NCI-H2196 treated with DMSO at 0.1 percent for 48 hours (cell line): ENCODE measurements around the gene MMP1.

Experiments used
- DNase-seq: peaks from one replicate; lab custom pipeline; 2025; ENCODE audit not compliant: unreplicated experiment; lab: John Stamatoyannopoulos, UW

The MMP1 gene

DNA sequence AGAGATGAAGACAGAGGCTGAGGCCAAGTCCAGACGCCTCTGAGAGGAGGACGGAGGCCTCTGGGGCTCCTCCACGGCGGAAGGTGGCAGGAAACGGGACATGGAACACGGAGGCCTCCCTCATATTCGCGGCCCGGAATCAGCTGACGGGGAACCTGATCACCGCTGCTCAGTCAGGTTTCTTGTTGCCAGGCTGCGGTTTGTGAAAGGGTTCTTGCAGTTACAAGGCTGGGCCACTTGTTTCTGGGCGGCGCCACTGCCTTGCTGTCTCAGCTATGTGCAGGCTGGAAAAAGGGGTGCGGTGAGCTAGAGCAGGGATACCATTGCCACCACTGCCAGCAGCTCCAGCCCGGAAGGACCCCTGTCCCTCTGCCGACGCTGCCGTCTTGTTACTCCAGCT, 10.0 kb upstream of the MMP1 start:
- DNase-seq: no peak

DNA sequence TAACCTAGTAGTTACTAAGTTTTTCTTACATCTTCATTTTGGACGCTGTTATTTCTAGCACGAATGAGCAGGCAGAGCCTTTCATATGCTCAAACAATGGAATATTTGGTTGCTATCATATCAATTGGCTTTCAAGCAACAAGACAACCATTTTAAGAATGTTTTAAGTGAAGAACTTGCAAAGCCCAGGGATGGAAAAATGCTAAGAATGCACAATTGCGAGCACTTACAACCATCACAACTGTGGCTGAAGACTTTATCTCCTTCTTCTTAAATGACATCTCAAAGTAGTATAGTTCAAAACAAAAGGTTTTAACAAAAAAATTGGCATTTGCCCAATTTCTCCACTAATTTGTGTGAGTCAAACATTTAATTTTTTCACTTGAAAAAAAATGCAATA, 8.3 kb upstream of the MMP1 start:
- no peak for DNase-seq

DNA sequence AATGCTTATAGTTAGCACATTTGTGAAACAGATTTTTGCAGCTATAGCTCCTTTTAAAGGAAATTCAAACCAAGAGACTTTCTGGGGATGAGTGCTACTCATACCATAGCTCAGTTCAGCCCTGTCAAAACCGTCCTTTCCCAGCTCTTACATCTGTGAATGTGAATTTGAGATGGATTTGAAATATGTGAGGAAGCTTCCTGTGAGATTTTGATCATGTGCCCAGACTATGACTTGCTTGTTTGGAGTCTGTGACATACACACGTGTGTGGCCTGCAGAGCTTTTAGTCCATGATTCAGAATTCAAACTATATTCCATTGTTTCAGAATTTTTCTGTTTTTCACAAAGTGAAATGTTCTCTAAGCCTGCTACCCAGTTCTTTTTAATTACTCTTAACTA, 4.4 kb upstream of the MMP1 start:
- DNase-seq: no peak

DNA sequence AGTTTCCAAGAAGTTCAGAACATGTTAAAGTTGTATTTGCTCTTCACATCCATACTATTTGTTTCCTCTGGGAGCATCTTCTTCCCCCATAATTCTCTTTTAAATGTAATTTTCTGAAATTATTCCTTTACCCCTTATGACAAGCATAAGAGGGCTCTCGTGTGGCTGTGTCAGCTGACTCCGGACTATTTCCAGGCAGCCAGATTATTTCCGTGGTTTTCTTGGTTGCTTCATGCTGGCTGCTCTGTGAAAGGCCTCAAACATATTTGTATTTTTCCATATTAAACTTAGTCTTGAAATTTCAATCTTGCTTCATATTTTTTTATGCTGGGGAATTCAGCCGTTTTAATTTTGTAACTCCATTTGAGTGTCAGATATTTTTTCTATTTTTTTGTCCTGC, 2.8 kb upstream of the MMP1 start:
- DNase-seq: no peak

DNA sequence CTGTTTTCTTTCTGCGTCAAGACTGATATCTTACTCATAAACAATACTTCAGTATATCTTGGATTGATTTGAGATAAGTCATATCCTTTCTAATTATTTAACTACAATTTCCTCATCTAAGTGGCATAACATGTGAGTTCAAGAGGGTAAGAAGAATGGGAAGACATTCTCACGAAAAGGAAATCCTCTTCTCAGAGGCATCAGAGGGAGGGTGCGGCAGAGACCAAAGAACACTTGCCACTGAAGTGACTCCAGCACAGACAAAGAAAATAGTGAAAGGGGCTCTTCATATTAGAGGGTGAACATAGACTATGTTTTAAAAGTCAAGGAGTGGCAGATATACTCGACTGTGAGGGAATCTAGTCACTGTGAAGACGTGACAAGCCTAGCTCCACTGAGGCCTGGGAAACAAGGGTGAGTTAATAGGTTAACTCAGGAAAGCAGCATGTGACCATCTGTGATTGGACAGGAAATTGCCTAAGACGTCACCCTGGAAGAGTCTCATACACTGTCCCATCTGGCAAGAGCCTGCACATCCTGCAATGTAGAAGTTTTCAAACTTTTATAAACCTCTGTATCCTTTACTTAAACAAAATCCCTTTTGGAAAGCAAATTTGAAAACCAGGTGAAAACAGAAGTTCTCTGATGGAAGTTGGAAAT, 1.9 kb upstream of the MMP1 start:
- no peak for DNase-seq

DNA sequence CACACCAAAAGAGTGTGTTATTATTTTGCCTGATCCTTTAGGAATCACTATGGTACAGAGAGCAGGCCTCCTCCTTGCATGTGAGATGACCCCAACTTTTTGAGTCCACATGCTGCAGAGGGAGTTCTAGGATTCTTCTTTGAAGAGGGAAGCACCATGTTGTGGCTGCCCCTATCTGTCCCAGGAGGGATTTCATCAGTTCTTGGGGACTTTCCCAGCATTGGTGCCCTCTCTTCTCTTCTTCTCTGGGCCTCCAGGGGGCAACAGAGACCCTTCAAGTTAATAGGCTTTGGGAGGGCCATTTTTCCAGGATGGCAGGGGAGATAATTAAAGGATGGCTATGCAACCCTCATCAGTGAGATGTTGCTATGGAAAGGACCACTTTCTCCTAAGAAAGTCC, 3.6 kb downstream of the MMP1 start:
- DNase-seq: no peak

DNA sequence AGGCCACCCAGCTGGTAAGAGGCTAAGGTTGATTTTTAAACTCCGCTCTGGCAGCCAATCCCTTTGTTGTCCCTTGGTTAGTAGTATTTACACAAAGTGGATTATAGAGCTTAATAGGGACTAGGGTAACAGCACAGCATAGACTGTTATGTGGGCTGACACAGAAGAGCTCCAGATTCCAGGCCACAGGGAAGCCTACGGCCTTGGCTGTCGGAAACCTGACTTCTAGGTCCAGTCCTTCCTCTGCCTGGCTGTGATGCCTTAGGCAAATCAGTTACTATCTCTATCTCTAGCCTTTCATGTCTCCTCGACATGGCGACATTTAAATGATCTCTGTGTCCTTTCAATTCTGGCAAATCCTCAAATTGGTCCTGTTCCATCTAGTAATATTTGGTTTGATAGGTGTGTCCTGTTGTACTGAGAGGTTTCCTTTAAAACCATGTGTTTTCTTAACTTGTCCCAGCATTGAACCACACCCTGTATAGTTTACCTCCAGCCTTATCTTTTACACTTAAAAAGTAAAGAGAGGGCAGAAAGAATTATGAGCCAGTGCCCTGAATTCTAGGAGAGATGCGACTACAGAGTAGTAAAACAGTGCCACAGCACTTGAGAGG, 4.2 kb downstream of the MMP1 start:
- DNase-seq: no peak

DNA sequence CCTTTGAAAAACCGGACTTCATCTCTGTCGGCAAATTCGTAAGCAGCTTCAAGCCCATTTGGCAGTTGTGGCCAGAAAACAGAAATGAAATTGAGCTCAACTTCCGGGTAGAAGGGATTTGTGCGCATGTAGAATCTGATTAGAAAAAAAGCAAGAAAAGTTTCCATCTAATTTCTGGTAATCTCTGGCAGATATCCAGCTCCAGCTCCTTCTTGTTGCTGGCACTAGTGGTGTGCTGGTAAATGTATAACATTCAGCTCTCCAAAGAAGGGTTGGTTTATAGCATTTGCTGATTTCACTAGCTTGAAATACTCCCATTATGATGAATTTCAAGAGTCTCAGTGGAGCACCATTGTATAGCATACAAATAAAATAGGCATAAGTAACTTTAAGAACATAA, 5.4 kb downstream of the MMP1 start:
- DNase-seq: no peak

DNA sequence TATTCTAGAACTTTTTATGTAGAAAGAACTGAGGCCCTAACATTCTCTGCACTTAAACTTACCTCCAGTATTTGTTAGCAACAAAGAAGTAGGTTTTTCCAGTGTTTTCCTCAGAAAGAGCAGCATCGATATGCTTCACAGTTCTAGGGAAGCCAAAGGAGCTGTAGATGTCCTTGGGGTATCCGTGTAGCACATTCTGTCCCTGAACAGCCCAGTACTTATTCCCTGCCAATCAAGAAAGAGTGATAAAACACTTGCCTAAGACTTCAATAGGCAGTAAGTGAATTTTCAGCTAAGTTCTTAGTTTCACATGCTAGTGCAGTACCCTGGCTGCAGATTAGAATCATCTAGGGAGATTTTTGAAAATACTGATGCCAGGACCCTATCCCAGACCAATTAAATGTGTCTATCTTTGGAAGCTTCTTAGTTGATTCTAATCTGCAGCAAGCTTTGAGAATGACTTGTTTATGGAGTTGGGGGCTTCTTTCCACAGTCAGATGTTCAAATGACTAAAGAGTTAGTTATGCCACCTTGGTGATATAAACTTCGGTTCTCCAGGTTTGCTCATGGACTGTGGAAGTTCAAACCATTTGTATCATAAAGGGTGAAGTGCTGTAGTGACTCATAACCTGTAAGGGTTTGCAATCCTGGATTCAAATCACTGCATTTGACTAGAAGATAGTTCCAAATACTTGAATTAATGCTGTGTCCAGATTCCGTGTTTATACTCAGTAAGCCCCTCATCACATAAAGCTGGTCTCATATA, 6.5 kb downstream of the MMP1 start:
- no peak for DNase-seq

DNA sequence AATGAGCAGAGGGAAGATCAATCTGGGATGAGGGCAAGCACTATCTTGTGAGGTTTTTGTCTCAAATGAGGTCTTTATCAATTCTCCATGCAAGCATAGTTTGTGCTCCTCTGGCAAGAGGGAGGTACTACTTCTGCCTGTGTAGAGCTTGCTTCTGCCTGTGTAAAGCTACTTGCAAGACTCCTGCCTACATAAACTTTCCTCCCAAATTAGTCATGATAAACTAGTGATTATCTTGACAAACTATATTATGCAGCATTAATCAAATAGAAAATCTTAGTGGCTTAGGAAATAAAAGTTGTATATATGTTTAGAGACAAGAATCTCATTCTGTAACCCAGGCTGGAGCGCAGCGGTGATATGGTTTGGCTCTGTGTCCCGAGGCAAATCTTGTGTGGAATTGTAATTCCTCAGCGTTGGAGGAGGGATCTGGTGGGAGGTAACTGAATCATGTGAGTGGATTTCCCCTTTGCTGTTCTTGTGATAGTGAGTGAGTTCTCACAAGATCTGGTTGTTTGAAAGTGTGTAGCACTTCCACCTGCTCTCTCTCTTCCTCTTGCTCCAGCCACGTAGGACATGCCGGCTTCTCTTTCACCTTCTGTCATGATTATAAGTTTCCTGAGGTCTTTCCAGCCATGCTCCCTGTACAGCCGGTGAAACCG, 9.5 kb downstream of the MMP1 start:
- DNase-seq: no peak

DNA sequence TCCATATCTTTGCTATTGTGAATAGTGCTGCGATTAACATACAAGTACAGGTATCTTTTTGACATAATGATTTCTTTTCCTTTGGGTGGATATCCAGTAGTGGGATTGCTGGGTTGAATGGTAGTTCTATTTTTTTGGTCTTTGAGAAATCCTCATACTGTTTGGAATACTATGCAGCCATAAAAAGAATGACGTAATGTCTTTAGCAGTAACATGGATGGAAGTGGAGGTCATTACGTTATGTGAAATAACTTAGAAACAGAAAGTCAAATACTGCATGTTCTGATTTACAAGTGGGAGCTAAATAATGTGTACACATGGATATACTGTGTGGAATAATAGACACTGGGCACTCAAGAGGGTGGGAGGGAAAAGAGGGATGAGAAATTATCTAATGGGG, 13.6 kb downstream of the MMP1 start:
- no peak for DNase-seq

DNA sequence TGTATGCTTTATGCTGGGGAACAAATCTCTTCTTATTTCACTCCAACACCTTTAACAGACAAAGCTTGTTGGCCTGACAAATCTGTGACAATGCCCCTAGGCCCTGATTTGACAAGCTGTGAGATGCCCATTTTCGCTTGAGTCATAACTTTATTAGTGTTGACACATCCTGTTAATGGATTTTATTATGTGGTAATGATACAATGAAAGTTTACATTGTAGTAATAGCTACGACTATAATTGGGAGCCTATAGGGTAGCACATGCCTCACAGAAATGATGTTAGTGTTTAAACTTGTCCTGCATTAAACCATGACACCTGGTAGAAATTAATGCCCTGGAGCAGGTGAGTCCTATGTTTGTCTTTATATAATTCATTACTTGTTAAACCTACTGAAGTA, 14.2 kb downstream of the MMP1 start:
- no peak for DNase-seq

DNA sequence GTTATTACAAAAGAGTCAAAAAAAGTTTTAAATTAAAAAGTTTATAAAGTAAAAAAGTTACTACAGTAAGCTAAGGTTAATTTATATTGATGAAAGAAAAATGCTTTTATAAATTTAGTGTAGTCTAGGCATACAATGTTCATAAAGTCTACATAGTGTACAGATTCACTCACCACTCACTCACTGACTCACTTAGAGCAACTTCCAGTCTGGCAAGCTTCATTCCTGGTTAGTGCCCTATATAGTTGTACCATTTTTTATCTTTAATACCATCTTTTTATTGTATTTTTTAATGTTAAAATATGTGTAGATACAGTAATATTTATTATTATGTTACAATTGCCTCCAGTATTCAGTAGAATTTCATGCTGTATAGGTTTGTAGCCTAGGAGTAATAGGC, 14.9 kb downstream of the MMP1 start:
- DNase-seq: no peak

DNA sequence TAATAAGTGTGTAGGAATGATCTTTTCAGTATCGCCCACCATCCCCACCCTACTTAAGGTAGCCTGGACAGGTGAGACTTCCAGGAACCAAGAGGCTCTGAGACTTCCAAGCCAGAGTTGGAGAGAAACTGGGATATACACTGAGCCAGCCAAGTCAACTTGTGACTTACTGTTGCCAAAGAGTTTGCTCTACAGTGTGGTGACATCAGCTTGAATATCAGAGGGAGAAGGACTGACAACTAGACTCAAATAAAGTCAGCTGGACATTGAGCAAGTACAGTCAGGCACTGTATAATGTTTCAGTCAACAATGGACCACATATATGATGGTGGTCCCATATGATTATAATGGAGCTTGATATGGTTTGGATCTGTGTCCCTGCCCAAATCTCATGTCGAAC, 16.3 kb downstream of the MMP1 start:
- no peak for DNase-seq

DNA sequence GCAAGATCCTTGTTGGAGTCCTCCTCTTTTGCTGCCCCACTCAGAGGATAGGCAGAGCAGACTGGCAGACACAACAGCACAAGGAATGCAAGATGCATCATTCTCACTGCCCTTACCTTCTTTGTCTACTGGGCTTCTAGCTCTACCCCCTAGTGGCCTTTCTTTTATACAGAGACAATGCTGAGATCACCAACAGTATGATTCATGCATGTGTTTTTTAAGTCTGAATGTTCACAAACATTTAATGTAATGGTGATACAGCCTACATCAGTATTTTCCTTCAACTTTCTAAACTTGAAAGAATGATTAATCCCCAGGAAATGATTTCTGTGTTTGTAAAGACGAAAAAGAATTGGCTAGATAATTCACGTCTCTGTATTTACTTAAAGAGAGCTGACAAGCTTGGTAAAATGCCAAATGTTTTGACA, 17.5 kb downstream of the MMP1 start, which contains the start of gene MMP10:
TSS of gene MMP10 (minus strand) at position 138 of the 428 bp plus-strand sequence. CDS start at position 101, 37 bp downstream.
- no peak for DNase-seq

DNA sequence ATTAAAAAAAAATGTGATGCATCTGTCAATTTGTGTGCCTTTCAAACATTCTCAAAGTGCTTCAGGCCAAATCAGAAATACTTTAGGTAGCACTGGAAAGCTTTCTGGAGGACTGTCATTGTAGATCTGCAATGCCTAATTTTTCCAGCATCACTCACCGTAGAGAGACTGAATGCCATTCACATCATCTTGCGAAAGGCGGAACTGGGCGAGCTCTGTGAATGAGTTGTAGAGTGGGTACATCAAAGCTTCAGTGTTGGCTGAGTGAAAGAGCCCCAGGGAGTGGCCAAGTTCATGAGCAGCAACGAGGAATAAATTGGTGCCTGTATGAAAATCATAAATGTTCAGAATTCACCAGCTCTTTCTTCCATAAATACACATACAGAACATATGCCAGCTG, 21.5 kb downstream of the MMP1 start:
- no peak for DNase-seq

DNA sequence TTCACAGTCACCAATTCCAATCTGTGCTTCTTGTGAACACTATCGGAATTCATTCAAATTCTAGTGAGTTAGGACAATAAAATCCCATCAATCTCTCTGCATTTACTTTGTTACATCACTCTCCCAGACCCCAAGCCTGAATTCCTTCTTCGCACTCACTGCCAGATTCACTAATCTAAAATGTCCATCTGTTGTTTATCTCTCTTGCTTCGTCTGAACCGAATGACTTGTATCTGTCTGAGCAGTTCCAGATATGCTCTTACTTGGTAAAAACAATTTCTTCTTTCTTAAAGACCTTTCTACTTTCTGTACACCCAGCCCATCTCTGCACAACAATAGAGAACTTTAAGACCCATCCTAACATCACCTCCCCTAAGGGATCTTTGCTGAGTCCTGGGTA, 24.6 kb downstream of the MMP1 start:
- no peak for DNase-seq

DNA sequence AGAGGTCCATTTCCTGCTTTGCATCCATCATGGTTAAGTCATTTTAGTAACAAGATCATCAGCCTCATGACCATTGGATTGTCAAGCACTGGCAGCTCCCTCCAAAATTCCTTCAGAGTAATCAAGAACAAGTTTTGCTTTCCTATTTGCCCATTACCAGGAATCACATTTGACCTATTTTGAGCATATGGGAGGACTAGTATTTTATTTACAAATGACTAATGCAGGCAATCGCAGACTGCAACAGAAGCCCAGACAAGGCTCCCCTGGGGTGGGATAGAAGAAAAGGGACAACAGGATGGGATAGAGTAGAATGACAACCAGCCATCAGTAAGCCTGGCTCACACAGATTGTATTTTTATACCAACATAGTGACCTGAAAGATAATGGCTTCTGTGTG, 26.6 kb downstream of the MMP1 start:
- DNase-seq: no peak

DNA sequence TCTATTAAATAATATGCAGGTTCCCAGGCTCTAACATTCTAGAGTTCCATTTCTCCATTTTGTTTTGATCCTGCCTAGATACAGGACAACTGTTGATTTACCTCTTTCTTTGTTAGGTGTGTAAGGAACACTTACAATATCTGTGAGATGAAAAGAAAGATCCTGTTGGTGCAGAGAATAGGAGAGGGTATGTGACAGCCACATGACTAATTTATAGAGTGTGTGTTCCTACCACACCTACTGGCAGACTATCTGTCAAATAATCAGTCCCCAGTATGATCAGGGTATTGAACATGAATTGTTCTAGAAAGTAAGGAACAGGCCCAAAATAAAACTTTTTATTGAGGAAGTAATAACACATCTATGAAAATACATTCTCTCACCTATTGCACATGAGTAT, 27.8 kb downstream of the MMP1 start:
- no peak for DNase-seq

DNA sequence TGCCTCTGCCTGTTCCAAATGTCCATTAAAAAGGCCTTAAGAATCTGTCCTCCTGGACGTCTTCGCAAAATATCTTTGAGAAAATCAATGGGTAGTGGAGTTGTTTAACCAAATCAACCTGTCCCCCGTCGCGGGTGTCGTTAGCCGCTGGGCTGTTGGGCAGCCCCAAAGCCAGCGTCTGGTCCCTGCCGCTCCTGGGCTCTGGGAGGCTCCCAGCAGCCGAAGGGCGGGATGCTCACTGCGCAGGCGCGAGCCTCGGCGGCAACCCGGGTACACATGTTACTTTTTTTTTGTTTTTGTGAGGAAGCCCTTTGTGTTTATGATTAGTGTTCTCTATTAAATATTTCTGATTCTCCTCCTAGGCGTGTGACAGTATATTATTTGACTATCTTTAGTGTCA, 30.2 kb downstream of the MMP1 start:
- DNase-seq: no peak

DNA sequence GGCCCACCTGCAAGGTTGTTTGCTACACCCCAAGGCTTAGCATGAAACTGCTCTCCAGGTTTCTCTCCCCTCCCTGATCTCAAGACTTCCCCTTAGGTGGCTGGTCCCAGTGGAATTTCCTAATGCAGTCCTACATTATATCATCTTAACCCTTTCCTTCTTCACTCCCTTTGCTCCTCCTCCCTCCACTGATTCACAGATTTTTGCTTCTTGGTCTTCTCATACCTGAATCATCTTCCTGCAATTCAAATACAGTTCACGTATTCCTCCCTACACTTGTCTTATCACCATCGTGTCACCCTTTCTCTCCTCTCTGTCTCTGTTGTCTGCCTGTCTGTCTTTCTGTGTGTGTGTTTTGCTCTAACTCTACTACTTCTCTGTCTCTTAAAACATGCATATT, 34.5 kb downstream of the MMP1 start:
- no peak for DNase-seq

DNA sequence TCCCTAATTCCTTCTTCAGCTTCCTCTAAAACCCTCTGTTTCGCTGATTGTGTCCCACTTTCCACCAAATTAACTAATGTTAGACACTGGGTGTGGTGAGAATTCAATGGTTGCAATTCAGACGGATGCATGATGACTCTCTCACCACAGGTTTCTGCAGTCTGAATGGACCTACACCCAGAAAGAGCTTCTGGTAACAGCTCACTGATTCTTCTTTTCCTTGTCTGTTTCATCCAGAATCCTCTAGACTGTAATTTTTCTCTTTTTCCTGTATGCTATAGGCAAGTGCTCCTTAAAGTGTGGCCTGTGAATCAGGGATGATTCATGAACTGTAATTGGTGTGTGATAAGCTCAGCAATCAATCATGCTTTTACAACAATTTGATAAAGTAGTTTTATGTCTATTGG, 35.6 kb downstream of the MMP1 start:
- DNase-seq: no peak
